SIG-M5 treated with dmso at 0.1 percent for 504 hours (cell line): ENCODE results near the gene HOXB4.

Experiments
- DNase-seq: peaks from one replicate; lab custom pipeline; 2025; ENCODE audit not compliant: unreplicated experiment; lab: John Stamatoyannopoulos, UW

Gene HOXB4

GRCh38 chr17:48615047-48615962 is 37.2 kb upstream of the HOXB4 start, which contains the start of gene HOXB8:
Gene HOXB8 (minus strand): TSS chr17:48615292. CDS start chr17:48614704, 588 bp downstream.
- DNase-seq, result no peak

DNA sequence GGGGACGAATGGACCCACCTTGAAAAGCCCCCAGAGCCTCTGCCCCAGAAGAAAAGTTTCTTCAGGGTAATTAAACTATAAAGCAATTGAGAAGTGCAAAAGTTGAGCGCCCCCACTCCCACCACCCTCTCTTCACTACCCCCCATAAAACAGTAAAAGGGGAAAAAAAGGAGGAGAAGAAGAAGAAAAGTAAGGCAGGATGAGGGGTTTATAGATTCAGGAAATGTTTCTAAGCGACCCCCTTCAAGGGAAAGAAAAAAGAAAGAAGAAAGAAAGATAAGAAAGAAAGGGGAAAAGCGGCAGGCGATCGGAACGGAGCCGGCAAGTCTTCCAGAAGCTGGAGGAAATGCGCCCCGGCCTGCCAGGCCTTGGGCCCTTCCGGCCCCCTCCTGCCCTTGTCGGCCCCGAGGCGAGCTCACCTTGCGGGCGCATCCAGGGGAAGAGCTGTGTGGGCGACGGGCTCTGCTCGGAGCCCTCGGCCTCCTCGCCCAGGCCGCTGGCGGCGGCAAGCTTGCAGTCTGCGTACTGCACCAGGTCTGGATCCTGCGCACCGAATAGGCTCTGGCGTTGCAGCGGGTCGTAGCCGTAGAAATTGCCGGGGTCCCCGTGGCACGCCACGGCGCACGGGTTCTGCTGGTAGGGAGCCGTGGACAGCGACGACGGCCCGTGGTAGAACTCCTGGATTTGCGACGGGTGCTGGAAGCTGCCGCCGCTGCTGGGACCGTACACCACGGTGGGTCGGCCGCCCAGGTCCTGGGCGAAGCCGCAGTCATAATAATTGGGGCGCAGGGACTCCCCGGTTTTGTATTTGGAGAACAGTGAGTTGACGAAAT is 35.9 kb upstream of the HOXB4 start:
- no peak for DNase-seq

DNA sequence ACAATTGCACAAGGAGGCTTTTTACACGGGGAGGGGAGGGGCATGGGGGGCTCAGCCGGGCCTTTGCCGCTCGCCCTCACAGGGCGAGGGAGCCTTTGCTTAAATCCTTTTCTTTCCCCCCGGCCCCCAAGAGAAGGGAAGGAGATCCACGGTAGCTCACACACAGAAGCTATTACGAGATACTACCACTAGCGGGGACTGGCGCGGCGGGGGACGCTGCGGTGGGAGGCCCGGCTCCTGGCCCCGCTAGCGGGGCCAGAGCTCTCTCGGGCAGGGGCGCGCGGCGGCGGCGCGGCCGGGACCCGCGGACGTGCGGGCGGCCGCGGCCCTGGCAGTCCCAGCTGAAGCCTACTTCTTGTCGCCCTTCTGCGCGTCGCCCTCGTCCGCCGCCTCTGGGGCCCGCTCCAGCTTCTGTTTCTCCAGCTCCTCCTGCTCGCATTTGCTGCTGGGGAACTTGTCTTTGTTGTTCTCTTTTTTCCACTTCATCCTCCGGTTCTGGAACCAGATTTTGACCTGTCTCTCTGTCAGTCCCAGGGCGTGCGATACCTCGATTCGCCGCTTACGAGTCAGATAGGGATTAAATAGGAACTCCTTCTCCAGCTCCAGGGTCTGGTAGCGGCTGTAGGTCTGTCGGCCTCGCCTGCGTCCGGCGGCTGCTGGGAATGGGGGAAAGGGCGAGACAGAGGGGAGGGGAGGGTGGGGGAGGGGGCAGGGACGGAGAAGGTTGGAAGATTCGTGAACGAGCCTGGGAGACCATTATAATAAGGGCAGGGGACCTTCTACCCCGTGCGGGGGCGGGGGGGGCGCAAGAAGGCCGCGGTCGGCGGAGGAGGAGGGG is 34.9 kb upstream of the HOXB4 start:
- peak; percentile 60 for DNase-seq

- peak; percentile 60 for DNase-seq
Measured at GRCh38 chr17:48612456-48612853, 34.3 kb upstream of the HOXB4 start.

GRCh38 chr17:48611681-48612455 is 33.7 kb upstream of the HOXB4 start:
- DNase-seq, result no peak

- DNase-seq, result no peak
Measured at GRCh38 chr17:48611213-48611612, 33.1 kb upstream of the HOXB4 start.

DNA sequence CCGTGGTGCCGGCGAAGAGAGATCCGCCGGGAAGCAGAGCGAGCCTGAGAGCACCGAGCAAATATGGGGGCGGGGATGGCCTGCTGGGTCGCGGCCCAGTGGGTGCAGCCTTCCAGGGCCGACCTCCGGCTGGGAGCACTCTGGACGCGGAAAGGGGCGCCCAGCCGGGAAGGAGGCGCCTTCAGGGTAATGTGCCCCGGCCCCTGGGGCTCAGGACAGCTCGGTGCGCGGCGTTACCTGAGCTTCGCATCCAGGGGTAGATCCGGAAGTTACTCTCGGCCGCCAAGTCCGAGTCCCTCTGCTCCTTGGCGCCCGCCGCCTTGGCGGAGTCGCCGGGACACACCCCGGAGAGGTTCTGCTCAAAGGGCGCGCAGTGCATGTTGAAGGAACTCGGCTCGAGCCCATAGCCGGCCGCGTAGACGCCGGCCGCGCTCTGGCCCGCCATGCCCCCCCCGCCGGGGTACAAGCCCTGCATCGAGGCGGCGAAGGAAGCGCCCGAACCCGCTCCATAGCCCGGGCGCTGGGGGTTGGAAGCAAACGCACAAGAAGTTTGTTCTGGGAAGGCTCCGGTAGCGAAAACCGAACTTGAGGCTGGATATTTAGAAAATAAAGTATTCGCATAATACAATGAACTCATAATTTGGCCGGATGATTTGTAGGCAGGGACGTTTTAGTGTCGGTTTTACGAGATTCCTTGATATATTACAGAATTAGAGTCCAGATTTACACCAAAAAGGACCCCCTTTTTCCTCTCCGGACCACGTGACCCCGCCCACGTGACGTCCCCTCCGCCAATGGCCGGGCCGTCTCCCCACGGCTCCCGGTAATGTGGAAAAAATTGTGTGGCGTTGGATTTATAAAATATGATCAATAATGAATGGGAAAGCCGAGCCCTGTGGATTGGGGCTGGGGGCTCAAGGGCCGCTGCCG is 32.4 kb upstream of the HOXB4 start, which contains the start of gene HOXB7:
TSS of gene HOXB7 (minus strand) at position 736 of the 930 bp plus-strand sequence. CDS start at position 637, 99 bp downstream.
- DNase-seq, result no peak

GRCh38 chr17:48609759-48610281 is 31.7 kb upstream of the HOXB4 start:
- no peak for DNase-seq

DNA sequence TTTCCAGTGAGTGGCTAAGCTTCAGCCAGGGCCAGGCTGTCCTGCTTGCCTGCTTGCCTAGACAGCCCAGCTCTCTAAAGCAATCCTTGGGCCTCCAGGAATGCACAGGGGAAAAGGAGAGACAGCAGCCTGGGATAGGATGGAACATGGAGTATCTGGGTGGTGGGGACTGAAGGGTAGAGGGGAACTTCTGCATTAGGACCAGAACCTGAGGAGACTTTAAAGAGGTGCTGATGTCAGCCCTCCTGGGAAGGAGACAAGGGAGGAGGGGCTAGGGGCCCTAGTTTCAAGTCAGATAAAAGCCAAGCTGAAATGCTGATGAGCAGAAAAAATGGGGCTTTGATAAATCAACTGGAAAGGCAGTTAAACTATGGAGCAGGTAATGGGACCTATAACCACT is 30.9 kb upstream of the HOXB4 start:
- DNase-seq, result no peak

GRCh38 chr17:48608494-48608834 is 30.3 kb upstream of the HOXB4 start:
- DNase-seq, result no peak

DNA sequence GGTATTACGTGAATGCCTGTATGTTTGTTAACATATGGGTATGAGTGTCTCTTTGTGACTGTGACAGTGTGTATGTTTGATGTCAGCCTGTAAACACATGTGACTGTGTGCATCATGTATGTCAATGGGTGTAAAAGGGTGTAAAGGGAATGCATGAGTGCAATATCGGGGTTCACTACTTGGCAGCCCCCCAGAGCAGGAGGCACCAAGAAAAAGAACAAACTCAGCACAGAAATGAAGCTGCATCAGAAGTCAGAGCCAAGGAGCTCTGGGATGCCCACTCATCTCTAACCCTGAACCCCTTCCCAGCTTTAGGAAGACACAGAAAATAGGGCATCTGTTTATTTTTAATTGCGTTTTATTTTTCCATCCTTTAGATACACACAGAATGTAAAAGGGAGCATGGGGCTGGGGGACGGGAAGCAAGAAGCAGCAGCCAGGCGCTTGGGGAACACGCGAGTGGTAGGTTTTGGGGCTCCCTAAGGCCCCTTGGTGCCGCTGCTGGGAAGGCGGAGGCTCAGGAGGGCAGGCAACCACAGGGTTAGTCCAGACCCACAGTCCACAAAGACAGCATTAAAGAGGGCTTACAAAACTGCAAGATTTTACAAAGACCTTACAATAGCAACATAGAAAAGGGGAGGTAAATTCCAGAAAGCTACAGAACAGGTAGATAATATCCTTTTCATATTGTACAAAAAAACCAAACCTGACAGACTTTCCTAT is 28.9 kb upstream of the HOXB4 start:
- no peak for DNase-seq

DNA sequence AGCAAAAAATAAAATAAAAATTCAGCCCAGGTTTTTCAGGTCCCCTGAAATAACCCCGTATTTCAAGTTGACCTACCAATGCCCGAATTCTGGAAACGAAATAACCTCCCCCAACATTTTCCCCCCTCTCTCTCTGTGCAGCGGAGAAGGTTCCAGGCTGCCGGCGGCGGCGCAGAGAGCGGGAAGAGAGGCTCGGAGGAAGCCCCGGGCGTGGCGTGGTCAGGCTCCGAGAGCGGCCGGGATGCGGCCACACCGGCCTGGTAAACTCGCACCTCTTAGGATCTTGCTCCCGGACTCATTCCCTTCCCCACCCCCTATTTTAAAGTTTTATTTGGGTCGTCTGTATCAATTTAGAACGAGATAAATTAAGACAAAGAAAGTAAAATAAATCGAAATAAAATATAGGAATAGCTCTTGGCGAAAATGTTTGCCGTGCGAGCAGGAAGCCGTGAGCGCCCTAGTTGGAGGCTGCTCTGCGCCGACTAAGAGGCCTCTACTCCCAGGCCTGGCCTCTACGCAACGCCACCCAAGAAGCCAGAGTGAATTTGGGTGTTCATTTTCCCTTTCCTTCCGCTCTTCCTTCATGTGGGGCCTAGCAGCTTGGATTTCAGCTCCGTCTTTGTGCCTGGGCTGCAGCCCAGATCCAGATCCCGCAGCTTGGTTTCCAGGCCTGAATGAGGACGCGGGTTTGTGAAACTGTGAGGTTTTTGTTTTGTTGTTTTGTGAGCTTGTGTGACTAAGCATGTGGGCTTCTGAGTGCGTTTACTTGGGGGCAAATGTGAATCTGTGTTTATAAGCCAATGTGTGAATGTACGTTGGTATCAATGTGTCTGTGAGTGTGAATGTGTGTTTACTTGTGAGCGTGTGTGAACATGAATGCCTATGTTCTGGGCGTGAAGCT is 28.1 kb upstream of the HOXB4 start:
- DNase-seq, result no peak

DNA sequence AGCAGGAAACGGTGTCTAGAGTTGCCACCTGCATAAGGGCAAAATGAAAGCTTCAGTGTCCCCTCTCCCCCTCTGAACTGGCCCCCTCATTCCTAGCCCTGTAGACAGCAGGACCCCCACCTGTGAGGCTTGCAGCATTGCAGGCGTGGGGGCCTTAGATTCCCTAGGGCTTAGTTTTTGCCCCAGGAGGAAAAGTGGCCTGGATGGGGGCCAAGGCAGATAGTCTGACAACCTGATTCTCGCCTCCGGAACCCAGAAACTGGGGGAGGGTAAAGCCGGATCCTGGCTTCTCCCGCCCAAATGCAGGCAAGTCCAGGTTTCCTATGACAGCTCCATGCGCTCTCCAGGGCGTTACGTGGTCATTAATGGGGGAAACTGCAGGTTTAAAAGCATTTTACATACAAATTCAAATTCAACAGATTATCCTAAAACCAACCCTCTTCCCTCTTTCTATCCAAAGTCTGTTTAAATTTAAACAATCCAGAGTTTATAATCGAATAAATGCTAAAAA is 27.3 kb upstream of the HOXB4 start:
- no peak for DNase-seq

- DNase-seq, result no peak
Measured at GRCh38 chr17:48604770-48605329, 26.7 kb upstream of the HOXB4 start, which contains the start of gene HOXB6. Gene HOXB6 (minus strand): TSS chr17:48604986. CDS start chr17:48598150, 6,836 bp downstream.

GRCh38 chr17:48603959-48604769 is 26.0 kb upstream of the HOXB4 start:
- no peak for DNase-seq
